Right renal cortex interstitium (tissue), 3 donors: ENCODE measurements around the gene FNDC3A. TPM values are rescaled to one million over a fixed set of nuclear protein-coding genes. Genes with fewer than 3 reads are reported as not detected.
"Not testable (repeated sequence)": the region's sequence is repeated elsewhere in the genome, so short reads cannot be mapped to it uniquely, and the experiment has no call there.

Source experiments
- DNase-seq, 3 donors: peaks; one replicate each; pipeline ENCODE4 v3.0.0-alpha.2; 2013; ENCODE audit warnings: low read depth in 3 of 3, low spot score in 2 of 3
- polyA plus RNA-seq, 3 donors: library from polyadenylated mRNA; unstranded; fragments of 120-200 nt; gene quantifications; one replicate each; pipeline ENCODE4 v1.2.1, GENCODE V29; 2013; ENCODE audit not compliant: insufficient read length in 3 of 3

The FNDC3A gene
- polyA plus RNA-seq, 3 donors = 77.8 to 85.5 (median 79.1) TPM

- peak in 1 of 3 donors; percentile 47 for DNase-seq
These were observed 434 bp upstream of the FNDC3A start for GRCh38 chr13:48975101-48975855.

GRCh38 chr13:48976576-48977285 lies 1.0 kb downstream of the FNDC3A start:
- peak; percentile 56 to 62 (median 57) for DNase-seq

GRCh38 chr13:48977286-48977625 lies 1.5 kb downstream of the FNDC3A start:
- no peak for DNase-seq

- DNase-seq = no peak
These were observed 2.3 kb downstream of the FNDC3A start for GRCh38 chr13:48977973-48978372.

GRCh38 chr13:48978942-48979601 lies 3.4 kb downstream of the FNDC3A start:
- DNase-seq = no peak

GRCh38 chr13:48979892-48980291 lies 4.2 kb downstream of the FNDC3A start:
- no peak for DNase-seq

GRCh38 chr13:48983331-48983730 lies 7.6 kb downstream of the FNDC3A start:
- DNase-seq = no peak

- peak in 2 of 3 donors; percentile 27 to 31 for DNase-seq
These were observed 10.0 kb downstream of the FNDC3A start for GRCh38 chr13:48985756-48986155.

- DNase-seq = no peak
These were observed 15.2 kb downstream of the FNDC3A start for GRCh38 chr13:48990900-48991299.

- no peak for DNase-seq
These were observed 17.4 kb downstream of the FNDC3A start for GRCh38 chr13:48993150-48993549.

GRCh38 chr13:48994706-48995105 lies 19.0 kb downstream of the FNDC3A start:
- no peak for DNase-seq

- DNase-seq = no peak
These were observed 23.1 kb downstream of the FNDC3A start for GRCh38 chr13:48998641-48999292.

- no peak for DNase-seq
These were observed 24.5 kb downstream of the FNDC3A start for GRCh38 chr13:49000247-49000646.

GRCh38 chr13:49018986-49019635 lies 43.4 kb downstream of the FNDC3A start:
- not testable (repeated sequence) for DNase-seq

GRCh38 chr13:49020328-49020727 lies 44.6 kb downstream of the FNDC3A start:
- no peak for DNase-seq

GRCh38 chr13:49020940-49021553 lies 45.3 kb downstream of the FNDC3A start:
- no peak for DNase-seq

- DNase-seq = no peak
These were observed 46.2 kb downstream of the FNDC3A start for GRCh38 chr13:49021953-49022352.

- no peak for DNase-seq
These were observed 46.9 kb downstream of the FNDC3A start for GRCh38 chr13:49022472-49023144.

GRCh38 chr13:49023431-49023830 lies 47.7 kb downstream of the FNDC3A start:
- DNase-seq = no peak

- DNase-seq = no peak
These were observed 51.1 kb downstream of the FNDC3A start for GRCh38 chr13:49026851-49027250.
